OCI-LY7 (cell line): ENCODE data around the gene L3MBTL1. TPM values are rescaled to one million over a fixed set of nuclear protein-coding genes. Genes with fewer than 3 reads are reported as not detected.

Experiments used
- BruUV-seq: library from RNA; stranded (reverse); fragments of 400-500 nt; replicated peaks from 2 replicates; lab custom pipeline; 2021; lab: Mats Ljungman, UMichigan
- CTCF ChIA-PET: fragments of 300-600 bp; sonication (Branson Sonifier 250); formaldehyde crosslinking; loops from one replicate; lab custom pipeline; 2022; ENCODE audit warnings: antibody characterized with exemption; ENCODE audit not compliant: unreplicated experiment; lab: Charles Lee
- POLR2A ChIA-PET: fragments of 300-600 bp; sonication (Branson Sonifier 250); formaldehyde crosslinking; loops from one replicate; lab custom pipeline; 2022; ENCODE audit warnings: antibody characterized with exemption; lab: Charles Lee
- DNase-seq: peaks from one replicate; pipeline ENCODE4 v3.0.0-alpha.2; 2015; ENCODE audit warnings: low spot score
- H2AFZ ChIP-seq: fragments of 200-600 bp; sonication (generic), shearing (Covaris generic); 2 replicates; pipeline ENCODE4 v1.6.1; 2014; ENCODE audit warnings: mild to moderate bottlenecking, antibody characterized with exemption, low read length, moderate library complexity
- H3K27ac ChIP-seq: fragments of 200-600 bp; sonication (generic); 2 replicates; pipeline ENCODE4 v1.5.1; 2014; ENCODE audit warnings: mixed run types, low read depth, mild to moderate bottlenecking, moderate library complexity, low read length, inconsistent platforms; ENCODE audit not compliant: poor library complexity, severe bottlenecking
- H3K36me3 ChIP-seq: fragments of 200-600 bp; sonication (generic); 2 replicates; pipeline ENCODE4 v1.6.1; 2014; ENCODE audit warnings: mild to moderate bottlenecking, antibody characterized with exemption, low read length, moderate library complexity, mixed read lengths; ENCODE audit not compliant: insufficient read depth
- H3K4me1 ChIP-seq: fragments of 200-600 bp; sonication (generic); 2 replicates; pipeline ENCODE4 v1.5.1; 2014; ENCODE audit warnings: mild to moderate bottlenecking, low read length; ENCODE audit not compliant: insufficient read depth, poor library complexity, severe bottlenecking
- H3K4me2 ChIP-seq: fragments of 200-600 bp; sonication (generic); 2 replicates; pipeline ENCODE4 v1.6.1; 2014; ENCODE audit warnings: mild to moderate bottlenecking, low read length
- H3K4me3 ChIP-seq: fragments of 200-600 bp; sonication (generic); 2 replicates; pipeline ENCODE4 v1.5.1; 2014; ENCODE audit warnings: mild to moderate bottlenecking, low read depth, low read length; ENCODE audit not compliant: poor library complexity, severe bottlenecking
- H3K79me2 ChIP-seq: fragments of 200-600 bp; sonication (generic); 2 replicates; pipeline ENCODE4 v1.6.1; 2016; ENCODE audit warnings: low read depth, mild to moderate bottlenecking, low read length, moderate library complexity, mixed read lengths; ENCODE audit not compliant: insufficient read depth
- H3K9me2 ChIP-seq: fragments of 200-600 bp; sonication (generic); 2 replicates; pipeline ENCODE4 v1.6.1; 2016; ENCODE audit warnings: mild to moderate bottlenecking, low read length, mixed read lengths; ENCODE audit not compliant: insufficient read depth
- H3K9me3 ChIP-seq: fragments of 200-600 bp; sonication (generic); 2 replicates; pipeline ENCODE4 v1.6.1; 2014; ENCODE audit warnings: mild to moderate bottlenecking, mixed run types, low read length, mixed read lengths
- H4K20me1 ChIP-seq: fragments of 200-600 bp; sonication (generic); 2 replicates; pipeline ENCODE4 v1.6.1; 2014; ENCODE audit warnings: mild to moderate bottlenecking, antibody characterized with exemption, low read length, moderate library complexity, mixed read lengths; ENCODE audit not compliant: insufficient read depth
- EZH2phosphoT487 ChIP-seq: fragments of 200-600 bp; sonication (generic); IDR thresholded peaks from 2 replicates; pipeline ENCODE4 v1.6.1; 2018; ENCODE audit warnings: low read depth, borderline replicate concordance, mild to moderate bottlenecking, mixed run types, antibody characterized with exemption, low read length, moderate library complexity, mixed read lengths
- intact Hi-C: fragments of 100-400 bp; cut with micrococcal nuclease; formaldehyde crosslinking; loops from one replicate; pipeline ENCODE4 v1.10.0; 2022; ENCODE audit not compliant: unreplicated experiment
- total RNA-seq, 2 experiments: library from RNA; depleted of rRNA in 1 of 2; stranded (reverse); fragments of >200 nt in 1 of 2; shearing (Covaris generic) in 1 of 2; gene quantifications; 2 replicates each; pipeline ENCODE4 v1.2.3, GENCODE V29; 2014 to 2022
- TF ChIP-seq, protein P1 (sequence below): fragments of 200-600 bp; sonication (generic); conservative IDR thresholded peaks from 2 replicates; pipeline ENCODE4 v1.5.1; 2014; ENCODE audit warnings: mild to moderate bottlenecking, antibody characterized with exemption, low read length, moderate library complexity, mixed read lengths

Gene L3MBTL1
- total RNA-seq, 2 experiments from 2014 or later, result 22.4 to 27.8 TPM

DNA sequence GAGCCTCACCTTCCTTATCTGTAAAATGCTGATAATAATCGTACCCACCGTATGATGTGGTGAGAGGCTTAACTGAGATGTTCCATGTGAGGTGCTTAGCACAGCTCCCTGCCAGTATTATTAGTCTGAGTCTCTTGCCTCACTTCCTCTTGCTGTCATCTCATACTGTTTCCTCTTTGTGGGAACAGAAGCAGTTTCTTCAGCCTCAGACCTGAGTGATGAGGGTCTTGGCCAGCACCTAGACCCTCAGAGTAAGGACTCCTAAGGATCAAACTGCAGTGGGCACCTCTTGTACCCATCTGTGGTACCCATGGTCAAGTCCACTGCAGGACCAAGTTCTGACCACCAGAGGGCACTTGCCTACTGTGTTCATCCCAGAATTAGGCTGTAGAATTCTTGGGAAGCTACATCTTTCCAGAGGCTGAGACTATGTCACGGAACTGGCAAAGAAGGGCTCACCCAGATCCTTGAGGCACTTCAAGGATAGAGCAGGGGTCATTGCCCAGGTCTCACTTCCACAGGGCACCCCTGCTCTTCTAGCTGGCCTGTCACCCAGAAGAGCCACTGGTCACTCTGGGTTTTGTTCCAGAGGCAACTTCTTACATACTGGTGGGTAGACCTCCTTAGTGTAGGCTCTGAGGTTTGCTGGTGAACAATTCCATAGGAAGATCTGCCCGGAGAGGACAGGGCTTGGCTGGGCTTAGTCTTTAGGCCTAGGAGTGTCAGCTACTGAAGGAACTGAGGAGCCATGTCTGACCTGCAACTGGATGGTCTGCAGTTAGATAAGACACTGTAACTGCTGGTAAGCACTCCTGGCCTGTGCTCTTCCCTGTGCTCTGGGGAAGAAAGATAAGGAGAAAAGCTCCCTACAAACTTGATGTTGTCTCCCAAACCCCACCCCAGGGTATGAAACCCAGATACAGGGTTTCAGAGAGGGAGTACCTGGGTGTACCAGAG, 30.7 kb downstream of the L3MBTL1 start:
- TF ChIP-seq, protein P1, sequence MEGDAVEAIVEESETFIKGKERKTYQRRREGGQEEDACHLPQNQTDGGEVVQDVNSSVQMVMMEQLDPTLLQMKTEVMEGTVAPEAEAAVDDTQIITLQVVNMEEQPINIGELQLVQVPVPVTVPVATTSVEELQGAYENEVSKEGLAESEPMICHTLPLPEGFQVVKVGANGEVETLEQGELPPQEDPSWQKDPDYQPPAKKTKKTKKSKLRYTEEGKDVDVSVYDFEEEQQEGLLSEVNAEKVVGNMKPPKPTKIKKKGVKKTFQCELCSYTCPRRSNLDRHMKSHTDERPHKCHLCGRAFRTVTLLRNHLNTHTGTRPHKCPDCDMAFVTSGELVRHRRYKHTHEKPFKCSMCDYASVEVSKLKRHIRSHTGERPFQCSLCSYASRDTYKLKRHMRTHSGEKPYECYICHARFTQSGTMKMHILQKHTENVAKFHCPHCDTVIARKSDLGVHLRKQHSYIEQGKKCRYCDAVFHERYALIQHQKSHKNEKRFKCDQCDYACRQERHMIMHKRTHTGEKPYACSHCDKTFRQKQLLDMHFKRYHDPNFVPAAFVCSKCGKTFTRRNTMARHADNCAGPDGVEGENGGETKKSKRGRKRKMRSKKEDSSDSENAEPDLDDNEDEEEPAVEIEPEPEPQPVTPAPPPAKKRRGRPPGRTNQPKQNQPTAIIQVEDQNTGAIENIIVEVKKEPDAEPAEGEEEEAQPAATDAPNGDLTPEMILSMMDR, result peak; percentile 94
- no peak for TF ChIP-seq EZH2phosphoT487
- intact Hi-C loops, result loop anchor here (1.0 kb wide), 2 partner anchors 154 to 542 kb away; no protein-coding TSS in a partner anchor
- Histone ChIP-seq H3K36me3 (no peaks in the 10 kb centered on the region; the same call in none of the 2 replicates), H2AFZ (no peak overlapping the region), H3K9me3 (no peaks in the 10 kb centered on the region), H4K20me1 (no peaks in the 10 kb centered on the region), H3K4me3 (no peak overlapping the region), H3K4me1 (no peaks in the 10 kb centered on the region), H3K79me2 (no peaks in the 10 kb centered on the region), H3K9me2 (no peaks in the 10 kb centered on the region), H3K4me2 (no peak overlapping the region), H3K27ac (no peak overlapping the region)
- POLR2A ChIA-PET, result no interaction called here
- DNase-seq, result peak; percentile 58
- BruUV-seq, result no TSS peak
- CTCF ChIA-PET, result no interaction called here

DNA sequence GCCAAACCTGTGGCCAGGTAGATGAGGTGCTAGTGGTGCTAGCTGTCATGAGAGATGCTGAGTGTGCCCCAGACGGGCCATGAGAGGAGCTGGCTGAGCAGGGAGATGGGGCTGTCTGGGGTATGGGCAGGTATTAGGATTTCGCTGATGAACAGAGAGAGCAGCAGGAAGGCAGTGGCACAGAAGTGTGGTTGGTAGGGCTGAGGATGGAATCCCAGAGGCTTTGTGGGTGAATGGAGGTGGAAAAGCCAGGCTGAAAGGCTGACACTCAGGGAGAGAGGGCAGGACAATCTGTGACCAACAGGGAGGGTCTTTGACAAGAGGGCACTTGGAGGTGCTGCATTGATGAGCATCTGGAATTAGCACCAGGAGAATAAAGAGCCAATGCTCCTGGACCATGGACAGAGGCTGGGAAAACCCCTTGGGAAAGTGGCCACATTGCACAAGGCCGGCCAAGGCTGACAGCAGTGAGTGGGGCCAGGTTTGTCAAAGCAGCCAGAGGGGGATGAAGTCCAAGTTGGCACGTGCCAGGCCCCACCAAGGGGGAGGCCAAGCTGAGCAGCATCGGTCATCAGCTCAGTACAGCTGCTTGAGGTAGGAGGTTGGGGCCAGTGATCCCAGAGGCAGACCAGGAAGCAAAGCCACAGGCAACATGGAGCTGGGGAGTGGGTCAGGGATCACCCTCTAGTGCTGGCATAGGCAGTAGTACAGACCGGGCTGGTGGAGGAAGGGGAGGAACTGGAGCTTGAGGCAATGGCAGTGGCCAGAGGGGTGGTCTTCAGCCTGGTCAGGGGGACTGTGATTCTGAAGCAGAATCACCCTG, 31.6 kb downstream of the L3MBTL1 start:
- Histone ChIP-seq H3K9me3 (no peaks in the 10 kb centered on the region), H3K4me1 (no peaks in the 10 kb centered on the region), H3K4me2 (no peak overlapping the region), H3K36me3 (no peaks in the 10 kb centered on the region; the same call in none of the 2 replicates), H3K4me3 (no peak overlapping the region), H3K27ac (no peak overlapping the region), H3K9me2 (no peaks in the 10 kb centered on the region), H4K20me1 (no peaks in the 10 kb centered on the region), H2AFZ (no peak overlapping the region), H3K79me2 (no peaks in the 10 kb centered on the region)
- no TSS peak for BruUV-seq
- POLR2A ChIA-PET, result no interaction called here
- intact Hi-C loops, result loop anchor here (1.0 kb wide), 2 partner anchors 153 to 541 kb away; no protein-coding TSS in a partner anchor
- DNase-seq, result no peak
- TF ChIP-seq EZH2phosphoT487, result no peak
- TF ChIP-seq, protein P1, result no peak
- CTCF ChIA-PET, result interaction anchor here (0.6 kb wide), 1 partner anchor 743 kb away, joined by 3 read pairs; no protein-coding TSS in a partner anchor
